ENCODE data around the gene SYT3. TPM values are rescaled to one million over a fixed set of nuclear protein-coding genes. Genes with fewer than 3 reads are reported as not detected.

SYT3 gene
- polyA plus RNA-seq, 1 donor from 2014 or later, result 14.8 TPM

DNA sequence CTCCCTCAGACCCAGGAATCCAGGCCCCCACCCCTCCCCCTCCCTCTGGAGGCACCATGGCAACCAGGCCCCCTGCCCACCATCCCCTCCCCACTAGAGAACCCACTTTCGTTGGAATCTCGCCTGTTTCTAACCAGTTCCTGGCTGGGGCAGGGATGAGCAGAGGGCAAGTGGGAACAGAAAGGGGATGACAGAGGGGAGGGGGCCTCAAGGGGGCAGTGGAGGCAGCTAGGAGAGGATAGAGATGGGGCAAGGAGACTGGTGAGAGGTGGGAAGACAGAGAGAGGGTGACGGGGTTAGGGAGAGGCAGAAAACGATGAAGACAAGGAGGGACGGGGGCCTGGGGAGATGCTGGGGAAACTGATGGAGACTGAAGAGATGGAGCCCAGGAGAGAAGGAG lies 9.0 kb upstream of the SYT3 start:
- Histone ChIP-seq H3K27me3 (ENCODE audit: insufficient read depth, low read depth, low read length) (peaks cover 26% of the 10 kb centered on the region), H3K9ac (ENCODE audit: low read length) (no peak overlapping the region), H3K4me2 (ENCODE audit: low read length) (no peak overlapping the region), H3K9me3 (ENCODE audit: low read length) (no peaks in the 10 kb centered on the region), H3K27ac (ENCODE audit: low read length) (no peak overlapping the region), H3K4me3 (ENCODE audit: low read length) (no peak overlapping the region), H3F3A (ENCODE audit: insufficient read depth, low read length, poor library complexity, severe bottlenecking) (no peaks in the 10 kb centered on the region), H3K79me2 (replicated peaks; ENCODE audit: insufficient read depth, low read length) (no peaks in the 10 kb centered on the region), H3K9me2 (ENCODE audit: insufficient read depth, low read length) (no peaks in the 10 kb centered on the region), H3K36me3 (ENCODE audit: insufficient read depth, low read length) (no peaks in the 10 kb centered on the region), H4K20me1 (ENCODE audit: insufficient read depth) (no peaks in the 10 kb centered on the region), H2AFZ (ENCODE audit: low read depth, low read length) (no peak overlapping the region)
- TF ChIP-seq MXI1 (conservative IDR thresholded peaks at IDR 0.05; ENCODE audit: poor library complexity, severe bottlenecking), result no peak
- TF ChIP-seq, protein P1, sequence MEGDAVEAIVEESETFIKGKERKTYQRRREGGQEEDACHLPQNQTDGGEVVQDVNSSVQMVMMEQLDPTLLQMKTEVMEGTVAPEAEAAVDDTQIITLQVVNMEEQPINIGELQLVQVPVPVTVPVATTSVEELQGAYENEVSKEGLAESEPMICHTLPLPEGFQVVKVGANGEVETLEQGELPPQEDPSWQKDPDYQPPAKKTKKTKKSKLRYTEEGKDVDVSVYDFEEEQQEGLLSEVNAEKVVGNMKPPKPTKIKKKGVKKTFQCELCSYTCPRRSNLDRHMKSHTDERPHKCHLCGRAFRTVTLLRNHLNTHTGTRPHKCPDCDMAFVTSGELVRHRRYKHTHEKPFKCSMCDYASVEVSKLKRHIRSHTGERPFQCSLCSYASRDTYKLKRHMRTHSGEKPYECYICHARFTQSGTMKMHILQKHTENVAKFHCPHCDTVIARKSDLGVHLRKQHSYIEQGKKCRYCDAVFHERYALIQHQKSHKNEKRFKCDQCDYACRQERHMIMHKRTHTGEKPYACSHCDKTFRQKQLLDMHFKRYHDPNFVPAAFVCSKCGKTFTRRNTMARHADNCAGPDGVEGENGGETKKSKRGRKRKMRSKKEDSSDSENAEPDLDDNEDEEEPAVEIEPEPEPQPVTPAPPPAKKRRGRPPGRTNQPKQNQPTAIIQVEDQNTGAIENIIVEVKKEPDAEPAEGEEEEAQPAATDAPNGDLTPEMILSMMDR (IDR thresholded peaks at IDR 0.05; ENCODE audit: poor library complexity, severe bottlenecking), result no peak
- no peak for TF ChIP-seq POLR2AphosphoS5 (IDR thresholded peaks at IDR 0.05)
- no peak for TF ChIP-seq TAF1 (IDR thresholded peaks at IDR 0.05; ENCODE audit: low read depth)
- TF ChIP-seq, protein P2, sequence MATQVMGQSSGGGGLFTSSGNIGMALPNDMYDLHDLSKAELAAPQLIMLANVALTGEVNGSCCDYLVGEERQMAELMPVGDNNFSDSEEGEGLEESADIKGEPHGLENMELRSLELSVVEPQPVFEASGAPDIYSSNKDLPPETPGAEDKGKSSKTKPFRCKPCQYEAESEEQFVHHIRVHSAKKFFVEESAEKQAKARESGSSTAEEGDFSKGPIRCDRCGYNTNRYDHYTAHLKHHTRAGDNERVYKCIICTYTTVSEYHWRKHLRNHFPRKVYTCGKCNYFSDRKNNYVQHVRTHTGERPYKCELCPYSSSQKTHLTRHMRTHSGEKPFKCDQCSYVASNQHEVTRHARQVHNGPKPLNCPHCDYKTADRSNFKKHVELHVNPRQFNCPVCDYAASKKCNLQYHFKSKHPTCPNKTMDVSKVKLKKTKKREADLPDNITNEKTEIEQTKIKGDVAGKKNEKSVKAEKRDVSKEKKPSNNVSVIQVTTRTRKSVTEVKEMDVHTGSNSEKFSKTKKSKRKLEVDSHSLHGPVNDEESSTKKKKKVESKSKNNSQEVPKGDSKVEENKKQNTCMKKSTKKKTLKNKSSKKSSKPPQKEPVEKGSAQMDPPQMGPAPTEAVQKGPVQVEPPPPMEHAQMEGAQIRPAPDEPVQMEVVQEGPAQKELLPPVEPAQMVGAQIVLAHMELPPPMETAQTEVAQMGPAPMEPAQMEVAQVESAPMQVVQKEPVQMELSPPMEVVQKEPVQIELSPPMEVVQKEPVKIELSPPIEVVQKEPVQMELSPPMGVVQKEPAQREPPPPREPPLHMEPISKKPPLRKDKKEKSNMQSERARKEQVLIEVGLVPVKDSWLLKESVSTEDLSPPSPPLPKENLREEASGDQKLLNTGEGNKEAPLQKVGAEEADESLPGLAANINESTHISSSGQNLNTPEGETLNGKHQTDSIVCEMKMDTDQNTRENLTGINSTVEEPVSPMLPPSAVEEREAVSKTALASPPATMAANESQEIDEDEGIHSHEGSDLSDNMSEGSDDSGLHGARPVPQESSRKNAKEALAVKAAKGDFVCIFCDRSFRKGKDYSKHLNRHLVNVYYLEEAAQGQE (IDR thresholded peaks at IDR 0.05; ENCODE audit: borderline replicate concordance), result no peak

GRCh38 chr19:50647879-50648615 lies 8.4 kb upstream of the SYT3 start:
- H2AFZ ChIP-seq (ENCODE audit: low read depth, low read length), result no peak overlapping the region
- no peaks in the 10 kb centered on the region for H3K36me3 ChIP-seq (ENCODE audit: insufficient read depth, low read length)
- H3K9me3 ChIP-seq (ENCODE audit: low read length), result no peaks in the 10 kb centered on the region
- H3K4me3 ChIP-seq (ENCODE audit: low read length), result no peak overlapping the region
- no peaks in the 10 kb centered on the region for H3F3A ChIP-seq (ENCODE audit: insufficient read depth, low read length, poor library complexity, severe bottlenecking)
- no peaks in the 10 kb centered on the region for H3K79me2 ChIP-seq (replicated peaks; ENCODE audit: insufficient read depth, low read length)
- H4K20me1 ChIP-seq (ENCODE audit: insufficient read depth), result no peaks in the 10 kb centered on the region
- H3K9me2 ChIP-seq (ENCODE audit: insufficient read depth, low read length), result no peaks in the 10 kb centered on the region
- no peak overlapping the region for H3K9ac ChIP-seq (ENCODE audit: low read length)
- no peak for TF ChIP-seq EZH2 (IDR thresholded peaks at IDR 0.05; ENCODE audit: borderline replicate concordance, insufficient read depth, low read length, poor library complexity, severe bottlenecking)
- TF ChIP-seq EP300 (conservative IDR thresholded peaks at IDR 0.05; ENCODE audit: poor library complexity, severe bottlenecking), result no peak
- no peak for TF ChIP-seq POLR2AphosphoS5 (IDR thresholded peaks at IDR 0.05)
- TF ChIP-seq, protein P1 (IDR thresholded peaks at IDR 0.05; ENCODE audit: poor library complexity, severe bottlenecking), result no peak
- no peak for TF ChIP-seq TAF1 (IDR thresholded peaks at IDR 0.05; ENCODE audit: low read depth)
- no peak for TF ChIP-seq SMC3 (conservative IDR thresholded peaks at IDR 0.05; ENCODE audit: poor library complexity)
- TF ChIP-seq, protein P2 (IDR thresholded peaks at IDR 0.05; ENCODE audit: borderline replicate concordance), result no peak
- no peak for TF ChIP-seq RAD21 (conservative IDR thresholded peaks at IDR 0.05)
- no peak for TF ChIP-seq MXI1 (conservative IDR thresholded peaks at IDR 0.05; ENCODE audit: poor library complexity, severe bottlenecking)
- H3K27ac ChIP-seq (ENCODE audit: low read length), result no peak overlapping the region
- no peak overlapping the region for H3K4me2 ChIP-seq (ENCODE audit: low read length)
- H3K27me3 ChIP-seq (ENCODE audit: insufficient read depth, low read depth, low read length), result peaks cover 26% of the 10 kb centered on the region
